Epithelial cell of prostate (primary cell): ENCODE results near the gene DNMBP.
"Not testable (repeated sequence)": the region's sequence is repeated elsewhere in the genome, so short reads cannot be mapped to it uniquely, and the experiment has no call there.

Source experiments
- DNase-seq: peaks from one replicate; pipeline ENCODE4 v3.0.0-alpha.2; 2011; ENCODE audit warnings: low read depth, low spot score
- H3K27ac ChIP-seq: fragments of 450-650 bp; 2 replicates; pipeline ENCODE4 v1.5.1; 2017; ENCODE audit warnings: mild to moderate bottlenecking

Gene DNMBP

DNA sequence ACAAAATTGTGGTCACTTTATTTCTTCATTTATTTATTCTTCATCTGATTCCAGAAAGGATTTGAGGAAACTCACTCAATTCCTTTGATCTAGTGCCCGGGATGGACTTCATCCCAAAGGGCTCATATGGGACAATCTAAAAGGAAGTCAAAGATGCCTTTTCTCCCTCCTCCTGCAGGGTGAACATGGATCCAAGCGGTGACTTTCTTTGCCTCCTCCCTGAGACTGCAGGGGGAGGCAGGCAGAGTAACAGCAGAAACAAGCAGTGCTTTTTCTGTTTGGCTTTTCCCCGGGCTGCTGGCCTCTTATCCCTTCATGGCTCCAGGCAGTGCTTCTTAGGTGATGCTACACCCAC lies 10.0 kb upstream of the DNMBP start:
- H3K27ac ChIP-seq = no peak overlapping the region
- no peak for DNase-seq

DNA sequence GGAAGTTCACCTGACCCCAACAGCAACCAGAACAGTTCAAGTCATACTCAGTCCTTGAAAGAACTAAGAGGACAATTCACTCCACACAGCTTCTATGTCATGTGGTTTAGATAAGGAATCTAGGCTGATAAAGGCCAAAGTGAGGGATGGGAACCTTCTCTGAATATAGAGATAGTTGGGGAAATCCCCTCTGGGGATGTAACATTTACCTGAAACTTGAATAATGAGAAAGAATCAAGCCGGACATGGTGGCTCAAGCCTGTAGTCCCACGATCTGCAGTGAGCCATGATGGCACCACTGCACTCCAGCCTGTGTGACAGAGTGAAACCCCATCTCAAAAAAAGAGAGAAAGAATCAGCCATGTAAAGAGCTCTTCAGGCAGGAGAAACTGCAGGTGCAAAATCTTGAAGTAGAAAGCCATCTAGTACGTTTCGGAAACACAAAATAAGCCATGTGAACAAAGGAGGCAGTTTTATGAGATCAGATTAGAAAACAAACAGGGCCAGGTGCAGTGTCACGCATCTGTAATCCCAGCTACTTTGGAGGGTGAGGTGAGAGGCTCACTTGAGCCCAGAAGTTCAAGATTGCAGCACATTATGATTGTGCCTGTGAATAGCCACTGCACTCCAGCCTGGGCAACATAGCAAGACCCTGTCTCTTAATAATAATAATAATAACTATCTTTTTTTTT lies 4.5 kb upstream of the DNMBP start:
- H3K27ac ChIP-seq = no peak overlapping the region
- no peak for DNase-seq

DNA sequence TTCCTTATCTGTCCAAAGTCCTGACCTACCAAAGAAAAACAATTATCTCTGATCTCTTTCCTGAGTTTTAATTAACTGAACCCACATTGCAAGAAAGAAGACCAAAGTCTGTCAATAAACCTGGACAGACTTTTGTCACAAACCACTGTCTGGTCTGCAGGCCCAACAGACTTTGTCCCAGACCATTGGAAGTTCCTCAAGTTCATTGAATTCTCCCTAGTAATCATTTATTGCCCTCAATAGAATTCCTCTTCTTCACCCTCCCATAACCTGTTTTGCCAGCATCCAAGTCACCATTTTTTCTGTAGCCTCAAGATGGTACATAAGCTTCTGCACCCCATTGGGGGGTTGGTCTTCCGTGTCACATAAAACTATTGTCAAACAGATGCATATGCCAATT lies 3.9 kb upstream of the DNMBP start:
- no peak for DNase-seq
- no peak overlapping the region for H3K27ac ChIP-seq

DNA sequence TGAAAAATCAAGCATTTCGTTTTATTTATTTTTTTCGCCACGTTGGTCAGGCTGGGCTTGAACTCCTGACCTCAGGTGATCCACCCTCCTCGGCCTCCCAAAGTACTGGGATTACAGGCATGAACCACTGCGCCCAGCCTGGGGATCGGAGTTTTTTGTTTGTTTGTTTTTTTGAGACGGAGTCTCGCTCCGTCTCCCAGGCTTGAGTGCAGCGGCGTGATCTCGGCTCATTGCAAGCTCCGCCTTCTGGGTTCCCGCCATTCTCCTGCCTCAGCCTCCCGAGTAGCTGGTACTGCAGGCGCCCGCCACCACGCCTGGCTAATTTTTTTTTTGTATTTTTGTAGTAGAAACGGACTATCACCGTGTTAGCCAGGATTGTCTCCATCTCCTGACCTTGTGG lies 2.2 kb upstream of the DNMBP start:
- not testable (repeated sequence) for H3K27ac ChIP-seq, DNase-seq

DNA sequence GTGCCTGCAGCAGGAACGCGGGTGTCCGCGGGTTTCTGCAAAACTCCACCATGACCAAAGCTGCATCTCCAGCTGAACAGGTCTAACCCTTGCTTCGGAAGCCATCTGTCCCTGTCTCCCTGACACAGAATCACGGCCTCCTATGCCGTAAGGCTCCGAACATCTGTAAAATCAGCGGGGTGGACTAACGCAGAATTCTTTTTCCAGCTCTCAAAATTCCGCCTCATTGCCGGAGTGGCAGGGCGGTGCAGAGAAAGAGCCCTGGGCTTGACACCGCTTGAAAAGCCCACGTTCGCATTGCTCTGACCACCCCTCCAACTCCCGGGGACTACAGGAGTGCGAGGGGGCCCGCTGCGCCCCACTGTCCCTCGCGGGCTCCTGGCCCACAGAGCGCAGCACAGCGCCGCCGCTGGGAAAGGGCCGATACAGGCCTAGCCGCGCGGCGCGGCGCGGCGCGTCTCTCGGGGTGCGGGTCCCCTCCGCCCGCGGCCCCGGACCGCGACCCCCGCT lies 409 bp downstream of the DNMBP start:
- DNase-seq = no peak
- peak overlapping the region; percentile 93 for H3K27ac ChIP-seq

DNA sequence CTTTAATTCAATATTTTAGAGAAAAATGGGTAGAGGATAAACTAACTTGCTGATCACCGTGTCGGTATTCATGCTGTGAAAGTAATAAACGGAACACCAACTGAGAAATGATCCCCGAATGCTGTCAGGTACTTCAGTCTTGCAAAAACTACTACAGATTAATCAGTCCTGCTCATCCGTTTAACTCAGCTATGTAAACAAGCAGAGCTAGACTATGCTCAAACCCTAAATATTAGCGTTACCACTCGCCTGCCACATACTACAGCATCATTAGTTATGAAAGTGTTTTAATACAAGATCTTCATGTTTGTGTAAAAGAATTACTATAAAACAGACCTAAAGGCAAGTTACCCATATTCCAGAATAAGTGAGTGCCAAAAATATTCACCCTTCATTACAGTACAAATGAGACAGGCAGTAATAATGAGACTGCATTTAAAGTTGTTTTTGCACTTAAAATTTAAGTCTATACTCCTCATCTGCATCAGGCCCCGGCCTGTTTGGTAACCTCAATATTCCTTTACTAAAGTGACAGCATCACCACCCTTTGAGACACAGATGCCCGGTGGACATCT lies 952 bp downstream of the DNMBP start:
- peak overlapping the region; percentile 93 for H3K27ac ChIP-seq
- DNase-seq = no peak

DNA sequence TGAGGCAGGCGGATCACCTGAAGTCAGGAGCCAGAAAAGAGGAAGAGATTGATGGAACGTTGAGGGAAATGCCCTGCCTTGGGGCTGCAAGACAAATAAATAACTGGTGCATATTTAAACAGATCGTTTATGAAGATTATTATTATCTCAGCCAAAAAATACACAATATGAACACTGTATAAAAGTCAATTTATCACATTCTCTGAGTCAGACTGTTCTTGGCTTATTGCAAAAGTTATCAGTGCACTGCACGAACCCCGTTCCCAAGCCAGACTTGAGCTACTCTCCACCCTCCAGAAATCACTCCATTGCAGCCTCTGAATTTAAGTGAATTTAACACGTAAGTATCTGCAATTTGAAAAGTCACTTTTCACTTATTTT lies 1.6 kb downstream of the DNMBP start:
- no peak for DNase-seq
- peak overlapping the region; percentile 93 for H3K27ac ChIP-seq

DNA sequence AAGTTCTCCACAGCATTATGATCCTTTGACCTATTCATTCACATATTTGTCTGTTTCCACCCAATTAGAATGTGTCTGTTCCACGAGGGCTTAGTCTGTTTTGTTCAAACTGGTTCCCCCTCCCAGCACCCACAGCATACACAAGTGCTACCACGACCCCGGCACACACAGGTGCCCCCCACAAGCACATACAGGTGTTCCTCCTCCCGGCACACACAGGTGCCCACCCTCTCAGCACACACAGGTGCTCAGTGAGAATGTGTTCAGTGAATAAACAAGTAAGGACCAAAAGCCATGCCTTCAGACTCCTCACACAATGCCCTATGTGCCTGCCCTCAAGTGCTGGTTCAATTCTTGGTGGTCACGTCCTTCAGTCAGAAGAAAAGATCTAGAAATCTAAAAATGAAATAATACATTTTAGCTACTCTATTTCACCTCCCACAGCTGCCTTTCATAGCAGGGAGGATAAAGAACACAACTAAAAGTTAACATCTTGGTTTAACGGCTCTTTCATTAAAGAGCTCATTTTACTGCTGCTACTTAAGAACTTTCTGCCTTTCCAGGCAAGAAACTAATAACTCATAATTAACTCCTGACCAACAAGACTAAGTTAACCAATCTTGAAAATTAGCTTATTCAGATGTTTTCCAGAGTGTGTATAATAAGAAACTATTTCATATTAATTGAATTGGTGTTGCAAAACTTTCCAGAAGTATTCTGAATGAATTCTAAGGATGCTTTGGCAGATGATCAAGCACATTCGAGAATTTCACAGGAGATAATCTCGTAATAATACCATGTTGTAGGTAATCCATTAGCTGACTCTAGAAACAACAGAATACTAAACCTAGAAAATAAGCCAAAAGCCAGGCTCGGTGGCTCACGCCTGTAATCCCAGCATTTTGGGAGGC lies 2.3 kb downstream of the DNMBP start:
- H3K27ac ChIP-seq = peak overlapping the region; percentile 93
- no peak for DNase-seq

DNA sequence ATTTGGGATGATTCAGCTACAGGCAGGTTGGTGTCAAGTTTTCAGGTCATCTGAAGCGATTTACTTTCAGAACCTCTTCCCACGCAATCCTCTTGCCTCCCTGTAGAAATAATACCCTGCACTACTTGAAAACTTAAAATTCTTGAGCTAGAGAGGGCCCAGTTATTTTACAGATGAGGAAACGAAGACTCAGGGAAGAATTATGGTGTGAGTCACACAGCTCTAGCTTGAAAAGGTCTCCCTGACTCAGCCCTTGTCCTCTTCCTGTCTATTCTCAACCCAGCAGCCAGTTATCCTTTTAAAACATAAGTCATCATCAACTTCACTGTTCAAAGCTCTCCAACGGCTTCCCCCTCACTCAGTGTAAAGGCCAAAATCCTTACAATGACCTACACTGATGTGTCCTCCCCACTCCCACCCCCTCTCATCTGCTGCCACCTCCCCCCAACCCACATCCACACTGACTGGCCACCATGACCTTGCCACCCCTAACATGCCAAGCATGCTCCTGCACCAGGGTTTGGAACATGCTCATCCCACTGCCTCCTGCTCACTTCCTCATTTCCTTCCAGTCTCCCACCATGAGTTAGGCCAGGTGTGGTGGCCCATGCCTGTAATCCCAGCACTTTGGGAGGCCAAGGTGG lies 3.4 kb downstream of the DNMBP start:
- DNase-seq = peak; percentile 84
- H3K27ac ChIP-seq = peak overlapping the region; percentile 93

DNA sequence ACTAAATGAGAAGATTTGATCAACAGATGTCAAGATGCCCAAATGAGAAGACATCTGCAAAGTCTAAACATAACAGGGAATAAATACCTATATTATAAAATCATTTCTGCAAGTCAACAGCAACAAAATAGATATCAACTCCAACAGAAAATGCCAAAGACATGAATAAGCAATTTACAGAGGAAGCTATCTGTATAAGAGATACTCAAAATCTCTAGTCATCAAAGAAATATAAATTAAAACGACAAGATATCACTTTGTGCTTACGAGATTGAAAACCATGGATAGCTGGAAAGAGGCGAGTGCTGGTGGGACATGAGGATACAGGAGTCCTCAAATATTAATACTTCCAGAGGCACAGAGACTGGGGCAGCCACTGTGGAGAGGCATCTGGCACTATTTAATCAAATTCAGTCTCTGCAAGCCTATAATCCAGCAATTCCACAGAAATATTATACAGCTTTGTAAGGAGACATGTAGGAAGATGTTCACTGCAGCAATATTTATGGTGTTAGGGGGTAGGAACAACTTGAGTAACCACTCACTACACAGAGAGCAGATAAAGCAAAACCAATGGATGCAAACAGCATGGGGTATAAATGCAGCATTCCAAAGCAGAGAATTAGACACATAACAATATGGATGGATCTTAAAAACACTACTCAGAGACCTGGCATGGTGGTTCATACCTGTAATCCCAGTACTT lies 4.8 kb downstream of the DNMBP start:
- DNase-seq = no peak
- peak overlapping the region; percentile 93 for H3K27ac ChIP-seq

DNA sequence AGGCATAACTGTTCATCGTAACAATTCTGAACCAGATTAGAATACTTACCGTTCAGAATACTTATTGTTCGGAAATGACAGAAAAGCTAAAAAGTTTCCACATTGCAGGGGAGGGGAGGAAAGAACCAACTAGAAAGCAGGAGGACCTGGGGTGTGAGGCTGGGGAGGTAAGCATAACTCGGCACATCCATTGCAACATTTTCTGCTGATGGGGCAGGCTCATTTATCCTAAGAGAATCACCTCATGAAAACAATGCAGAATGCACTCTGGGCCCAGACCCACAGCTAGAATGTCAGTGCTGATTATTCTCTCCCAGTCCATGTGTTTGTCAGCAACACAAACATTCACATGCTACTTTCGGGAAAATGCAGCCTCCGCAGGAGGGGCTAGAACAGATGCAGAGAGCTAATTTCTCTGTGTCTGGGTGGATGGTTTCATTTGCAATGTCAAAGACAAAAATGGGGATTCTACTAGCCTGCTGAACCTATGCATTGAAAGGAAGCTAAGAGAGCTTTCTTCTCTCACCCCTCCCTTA lies 9.6 kb downstream of the DNMBP start:
- no peak overlapping the region for H3K27ac ChIP-seq

DNA sequence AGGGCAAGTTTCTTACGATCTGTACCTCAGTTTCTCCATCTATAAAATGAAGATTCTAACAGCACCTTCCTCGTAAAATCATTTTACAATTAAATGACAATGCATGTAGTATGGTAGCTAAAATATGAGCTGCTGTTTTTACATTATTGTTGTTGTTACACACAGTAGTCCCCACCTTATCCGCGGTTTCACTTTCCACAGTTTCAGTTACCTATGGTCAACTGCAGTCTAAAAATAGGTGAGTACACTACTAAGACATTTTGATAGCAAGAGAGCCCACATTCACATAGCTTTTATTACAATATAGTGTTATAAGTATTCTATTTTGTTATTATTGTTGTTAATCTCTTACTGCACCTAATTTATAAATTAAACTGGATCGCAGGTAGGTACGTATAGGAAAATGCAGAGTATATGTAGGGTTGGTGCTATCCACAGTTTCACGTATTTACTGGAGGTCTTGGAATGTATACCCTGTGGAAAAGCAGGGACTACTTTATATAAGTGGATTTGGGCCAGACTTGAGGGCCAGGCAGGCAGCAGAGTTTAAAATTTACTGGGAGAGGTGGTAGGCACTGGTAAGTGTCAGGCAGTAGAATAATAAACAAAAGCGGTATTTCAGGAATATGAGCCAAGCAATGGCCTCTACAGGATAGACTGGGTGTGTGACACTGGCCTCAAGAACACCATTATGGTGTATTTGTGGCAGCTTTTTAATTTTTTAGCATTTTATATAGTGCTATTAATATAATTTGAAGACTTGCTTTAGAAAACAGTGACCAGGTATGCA lies 10.2 kb downstream of the DNMBP start:
- H3K27ac ChIP-seq = no peak overlapping the region
- no peak for DNase-seq

More for the DNA sequence above, 9.6 kb downstream of the DNMBP start:
- no peak for DNase-seq

DNA sequence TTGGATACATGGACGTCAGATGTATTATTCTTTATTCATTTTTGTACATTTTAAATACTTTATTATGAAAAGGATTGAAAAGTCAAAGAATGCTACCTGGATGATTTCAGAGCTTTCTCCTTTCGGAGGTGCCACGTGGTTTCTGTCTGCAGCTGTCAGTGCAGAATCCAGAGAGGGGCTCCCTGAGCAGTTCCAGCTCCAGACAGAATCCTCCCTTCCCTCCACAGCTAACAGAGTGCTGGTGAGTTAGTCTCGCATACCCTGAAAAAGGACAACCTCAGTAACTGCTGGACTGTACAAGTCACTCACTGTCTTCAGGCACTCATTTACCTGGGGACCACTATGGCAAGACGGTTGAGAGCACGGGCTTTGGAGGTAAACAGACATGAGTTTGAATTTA lies 10.9 kb downstream of the DNMBP start:
- DNase-seq = no peak
- no peak overlapping the region for H3K27ac ChIP-seq

DNA sequence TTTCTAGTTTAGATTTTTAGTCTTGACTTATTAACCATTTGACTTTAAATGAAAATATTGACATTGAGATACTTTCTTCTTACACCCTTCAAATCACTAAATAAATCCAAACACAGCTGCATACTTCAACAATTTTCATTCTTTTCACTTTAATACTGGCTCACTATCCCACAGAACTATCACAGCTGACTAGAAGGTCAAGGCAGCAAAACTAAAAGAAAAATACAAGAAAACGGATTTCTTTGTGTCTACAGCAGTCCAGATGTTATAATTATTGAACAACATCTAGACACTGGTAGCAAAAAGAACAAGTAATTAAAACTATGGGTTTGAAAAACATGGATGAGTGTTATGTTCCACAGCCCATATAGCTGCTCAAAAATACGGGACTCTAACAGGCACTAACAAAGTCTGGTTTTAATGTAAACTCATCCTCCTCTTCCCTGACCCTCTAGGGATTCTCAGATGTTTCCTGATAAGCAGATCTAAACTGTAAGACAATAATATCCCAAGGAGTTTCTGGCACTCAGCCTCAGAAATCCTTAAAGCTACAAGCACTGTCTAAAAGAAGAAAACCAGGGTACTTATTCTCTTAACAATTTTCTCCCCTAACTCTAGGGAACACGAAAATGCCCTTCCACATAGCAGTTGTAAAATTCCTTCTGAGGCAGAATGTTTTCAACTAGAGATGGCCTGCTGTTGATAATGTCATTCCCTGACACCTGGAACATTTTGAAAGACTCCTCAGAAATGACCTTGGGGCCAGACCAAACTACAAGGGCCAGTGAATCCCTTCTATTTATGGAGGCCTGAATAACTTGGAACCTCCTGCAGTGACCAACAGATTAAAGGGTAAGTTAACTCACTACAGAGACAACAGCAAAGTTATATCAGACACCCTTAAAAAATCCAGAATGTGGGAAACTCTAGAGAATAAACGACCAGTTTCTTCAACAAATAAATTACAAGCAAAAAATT lies 12.8 kb downstream of the DNMBP start:
- DNase-seq = no peak
- H3K27ac ChIP-seq = no peak overlapping the region

DNA sequence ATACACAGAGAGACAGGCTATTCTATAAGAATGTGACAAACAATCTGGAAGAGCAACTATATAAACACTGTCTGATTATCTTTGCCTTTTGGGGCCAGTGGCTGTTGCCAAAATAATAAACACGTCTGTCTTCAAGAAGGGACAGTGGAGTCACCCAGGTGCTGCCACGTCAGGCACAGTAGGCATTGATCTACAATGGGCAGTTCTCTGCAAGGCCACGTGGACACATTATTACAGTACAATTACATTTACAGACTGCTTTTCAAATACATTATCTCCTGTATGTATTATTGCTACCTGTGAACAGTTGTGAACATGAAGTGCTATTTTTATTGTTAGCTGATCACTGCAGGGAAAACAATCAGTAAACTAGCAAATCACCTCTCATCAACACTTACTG lies 14.0 kb downstream of the DNMBP start:
- no peak overlapping the region for H3K27ac ChIP-seq
- DNase-seq = no peak

DNA sequence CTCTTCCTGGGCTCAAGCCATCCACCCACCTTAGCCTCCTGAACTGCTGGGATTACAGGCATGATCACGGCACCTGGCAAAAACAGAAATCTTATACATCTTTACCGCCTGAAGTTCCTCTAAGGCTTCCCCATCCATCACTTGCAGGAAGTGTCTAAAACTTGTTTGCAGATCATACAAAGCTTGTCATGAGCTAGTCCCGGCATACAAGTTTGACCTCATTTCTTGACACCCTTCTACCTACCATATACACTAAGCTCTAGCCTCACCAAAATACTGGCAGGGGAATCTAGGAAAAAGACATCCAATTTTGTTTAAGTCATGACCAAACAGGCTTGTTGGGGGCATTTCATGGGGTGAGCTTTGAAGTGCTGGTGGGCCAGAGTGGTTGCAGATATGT lies 14.5 kb downstream of the DNMBP start:
- no peak overlapping the region for H3K27ac ChIP-seq
- DNase-seq = no peak

DNA sequence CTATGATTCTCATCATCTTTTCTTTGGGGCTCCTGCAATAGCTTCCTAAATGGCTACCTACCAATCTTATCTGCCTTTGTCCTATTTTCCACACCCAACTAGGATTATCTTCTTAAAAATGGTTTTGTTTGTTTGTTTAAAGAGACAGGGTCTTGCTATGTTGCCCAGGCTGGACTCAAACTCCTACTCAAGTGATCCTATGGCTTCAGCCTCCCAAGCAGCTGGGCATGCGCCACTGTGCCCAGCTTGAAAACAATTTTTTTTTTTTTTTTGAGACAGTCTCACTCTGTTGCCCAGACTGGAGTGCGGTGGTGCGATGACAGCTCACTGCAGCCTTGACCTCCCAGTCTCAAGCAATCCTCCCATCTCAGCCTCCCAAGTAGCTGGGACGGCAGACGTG lies 14.9 kb downstream of the DNMBP start:
- H3K27ac ChIP-seq = no peak overlapping the region
- DNase-seq = no peak
